ENCODE measurements around the gene CHAMP1. TPM values are rescaled to one million over a fixed set of nuclear protein-coding genes. Genes with fewer than 3 reads are reported as not detected.

Gene CHAMP1
- total and polyA plus RNA-seq, 2 experiments from 2014 or later: 12.1 to 20.9 TPM

GRCh38 chr13:114269281-114269770 lies 45.0 kb upstream of the CHAMP1 start:
- H3K36me3 ChIP-seq: peaks cover 52% of the 10 kb centered on the region
- H3K9me3 ChIP-seq (ENCODE audit: low read depth): no peaks in the 10 kb centered on the region
- H3K27ac ChIP-seq: no peak overlapping the region
- TF ChIP-seq CTCF (IDR thresholded peaks at IDR 0.05; ENCODE audit: low read depth, low read length): no peak
- no peaks in the 10 kb centered on the region for H3K4me1 ChIP-seq (ENCODE audit: low read depth)
- H3K27me3 ChIP-seq: no peaks in the 10 kb centered on the region
- no peak overlapping the region for H3K4me3 ChIP-seq
- no peak for DNase-seq (ENCODE audit: low read depth in 1 of 2, low spot score in 1 of 2)

- TF ChIP-seq CTCF (IDR thresholded peaks at IDR 0.05; ENCODE audit: low read depth, low read length): no peak
- DNase-seq (ENCODE audit: low read depth in 1 of 2, low spot score in 1 of 2): no peak
- Histone ChIP-seq H3K4me1 (ENCODE audit: low read depth) (no peaks in the 10 kb centered on the region), H3K4me3 (no peak overlapping the region), H3K9me3 (ENCODE audit: low read depth) (no peaks in the 10 kb centered on the region), H3K27ac (no peak overlapping the region), H3K27me3 (no peaks in the 10 kb centered on the region), H3K36me3 (peaks cover 32% of the 10 kb centered on the region)
These were observed 41.3 kb upstream of the CHAMP1 start for GRCh38 chr13:114272977-114273376.

GRCh38 chr13:114275304-114275703 lies 39.0 kb upstream of the CHAMP1 start:
- no peak for TF ChIP-seq CTCF (IDR thresholded peaks at IDR 0.05; ENCODE audit: low read depth, low read length)
- no peaks in the 10 kb centered on the region for H3K9me3 ChIP-seq (ENCODE audit: low read depth)
- H3K4me3 ChIP-seq: no peak overlapping the region
- H3K36me3 ChIP-seq: peaks cover 14% of the 10 kb centered on the region
- H3K4me1 ChIP-seq (ENCODE audit: low read depth): peaks cover 14% of the 10 kb centered on the region
- no peaks in the 10 kb centered on the region for H3K27me3 ChIP-seq
- no peak for DNase-seq (ENCODE audit: low read depth in 1 of 2, low spot score in 1 of 2)
- no peak overlapping the region for H3K27ac ChIP-seq

GRCh38 chr13:114279146-114279545 lies 35.2 kb upstream of the CHAMP1 start:
- H3K36me3 ChIP-seq: no peaks in the 10 kb centered on the region
- no peaks in the 10 kb centered on the region for H3K27me3 ChIP-seq
- peaks cover 32% of the 10 kb centered on the region for H3K4me1 ChIP-seq (ENCODE audit: low read depth)
- no peak for TF ChIP-seq CTCF (IDR thresholded peaks at IDR 0.05; ENCODE audit: low read depth, low read length)
- no peak overlapping the region for H3K4me3 ChIP-seq
- peak overlapping the region; percentile 98 for H3K27ac ChIP-seq
- no peaks in the 10 kb centered on the region for H3K9me3 ChIP-seq (ENCODE audit: low read depth)
- DNase-seq (ENCODE audit: low read depth in 1 of 2, low spot score in 1 of 2): no peak

- no peak overlapping the region for H3K4me3 ChIP-seq
- TF ChIP-seq CTCF (IDR thresholded peaks at IDR 0.05; ENCODE audit: low read depth, low read length): no peak
- DNase-seq (ENCODE audit: low read depth in 1 of 2, low spot score in 1 of 2): peak in 1 of 2 donors; percentile 25
- peaks cover 32% of the 10 kb centered on the region for H3K4me1 ChIP-seq (ENCODE audit: low read depth)
- H3K27ac ChIP-seq: peak overlapping the region; percentile 98
- no peaks in the 10 kb centered on the region for H3K27me3 ChIP-seq
- no peaks in the 10 kb centered on the region for H3K36me3 ChIP-seq
- no peaks in the 10 kb centered on the region for H3K9me3 ChIP-seq (ENCODE audit: low read depth)
These were observed 34.4 kb upstream of the CHAMP1 start for GRCh38 chr13:114279758-114280355.
